H1 (cell line): ENCODE data around the gene CYBA. TPM values are rescaled to one million over a fixed set of nuclear protein-coding genes. Genes with fewer than 3 reads are reported as not detected.

Experiments
- CTCF ChIA-PET: fragments of 300-600 bp; sonication (Branson Sonifier 250); formaldehyde crosslinking; loops from one replicate; lab custom pipeline; 2021; ENCODE audit not compliant: partially characterized antibody; lab: Charles Lee
- POLR2A ChIA-PET: fragments of 300-600 bp; sonication (Branson Sonifier 250); formaldehyde crosslinking; loops from one replicate; lab custom pipeline; 2021; ENCODE audit warnings: inconsistent platforms; ENCODE audit not compliant: partially characterized antibody; lab: Charles Lee
- DNase-seq, 2 experiments: peaks; one replicate each; pipeline versions ENCODE4 v3.0.0 to v3.0.0-alpha.2; 2010 to 2022; ENCODE audit warnings: low spot score in 2 of 2, low read depth in 1 of 2, mixed read lengths in 1 of 2
- FAIRE-seq: peaks from 2 replicates; lab custom pipeline; 2011; peaks lifted over from hg19 to GRCh38; lab: Jason Lieb, UNC
- H2AFZ ChIP-seq: 2 replicates; pipeline ENCODE4 v1.8.1; 2012; ENCODE audit warnings: low read length, inconsistent platforms
- H2AK5ac ChIP-seq: 2 replicates; pipeline ENCODE4 v1.6.1; 2013; ENCODE audit warnings: low read depth, low read length
- H2BK120ac ChIP-seq: replicated peaks from 2 replicates; pipeline ENCODE3; 2013; ENCODE audit warnings: low read depth, low read length, inconsistent platforms
- H2BK12ac ChIP-seq: 2 replicates; pipeline ENCODE4 v1.6.1; 2013; ENCODE audit warnings: low read depth, low read length
- H2BK15ac ChIP-seq: 2 replicates; pipeline ENCODE4 v1.6.1; 2013; ENCODE audit warnings: low read length
- H2BK20ac ChIP-seq: 2 replicates; pipeline ENCODE4 v1.6.1; 2013; ENCODE audit warnings: low read length
- H2BK5ac ChIP-seq: 2 replicates; pipeline ENCODE4 v1.6.1; 2013; ENCODE audit warnings: low read depth, low read length
- H3K14ac ChIP-seq: 2 replicates; pipeline ENCODE4 v1.6.1; 2013; ENCODE audit warnings: inconsistent platforms; ENCODE audit not compliant: insufficient read length
- H3K18ac ChIP-seq: 2 replicates; pipeline ENCODE4 v1.6.1; 2013; ENCODE audit warnings: low read length; ENCODE audit errors: extremely low read depth
- H3K23ac ChIP-seq: 2 replicates; pipeline ENCODE4 v1.6.1; 2013; ENCODE audit warnings: inconsistent platforms; ENCODE audit not compliant: insufficient read length
- H3K23me2 ChIP-seq: 2 replicates; pipeline ENCODE4 v1.6.1; 2013; ENCODE audit warnings: low read depth, low read length
- H3K27ac ChIP-seq: 2 replicates; pipeline ENCODE4 v1.6.1; 2011; ENCODE audit warnings: low read depth, low read length, inconsistent platforms
- H3K27me3 ChIP-seq, 4 experiments: replicated peaks in 1 of 4; 1 replicate in 1 of 4; 2 replicates in 3 of 4; pipeline versions ENCODE4 v1.6.1 to v1.8.1; 2011 to 2013; ENCODE audit warnings: low read length in 3 of 4, mild to moderate bottlenecking in 3 of 4, inconsistent platforms in 2 of 4, mixed read lengths in 2 of 4, moderate library complexity in 1 of 4; ENCODE audit not compliant: control insufficient read depth in 3 of 4, insufficient read depth in 3 of 4; ENCODE audit errors: extremely low read depth in 1 of 4
- H3K36me3 ChIP-seq, 4 experiments: 2 replicates each; pipeline versions ENCODE4 v1.6.1 to v1.8.1; 2011 to 2013; ENCODE audit warnings: mild to moderate bottlenecking in 4 of 4, low read length in 3 of 4, moderate library complexity in 2 of 4, control low read depth in 1 of 4, inconsistent platforms in 1 of 4; ENCODE audit not compliant: insufficient read depth in 4 of 4, control insufficient read depth in 2 of 4
- H3K4ac ChIP-seq: replicated peaks from 2 replicates; pipeline ENCODE3; 2013; ENCODE audit warnings: low read length, low read depth, mixed read lengths, inconsistent platforms; ENCODE audit not compliant: insufficient read length
- H3K4me1 ChIP-seq, 4 experiments: replicated peaks in 1 of 4; 1 replicate in 1 of 4; 2 replicates in 3 of 4; pipeline versions ENCODE4 v1.6.1 to v1.8.1; 2011 to 2013; ENCODE audit warnings: low read length in 3 of 4, inconsistent platforms in 2 of 4, mixed read lengths in 1 of 4; ENCODE audit not compliant: insufficient read depth in 4 of 4, control insufficient read depth in 3 of 4
- H3K4me2 ChIP-seq, 2 experiments: 2 replicates each; pipeline versions ENCODE4 v1.6.1 to v1.8.1; 2011 to 2013; ENCODE audit warnings: low read depth in 2 of 2, low read length in 2 of 2, control low read depth in 1 of 2, inconsistent platforms in 1 of 2, mild to moderate bottlenecking in 1 of 2; ENCODE audit not compliant: insufficient read depth in 1 of 2
- H3K4me3 ChIP-seq, 4 experiments: fragments of 200-600, 300-600 bp in 1 of 4; sonication (generic), shearing (Covaris generic), sonication (Bioruptor Twin) in 1 of 4; 2 replicates each; pipeline versions ENCODE4 v1.5.1 to v1.8.1; 2011 to 2016; ENCODE audit warnings: low read length in 4 of 4, low read depth in 3 of 4, control low read depth in 2 of 4, inconsistent platforms in 2 of 4, mild to moderate bottlenecking in 2 of 4, mixed read lengths in 1 of 4, moderate library complexity in 1 of 4; ENCODE audit not compliant: insufficient read depth in 2 of 4; ENCODE audit errors: extremely low read depth in 1 of 4
- H3K56ac ChIP-seq: replicated peaks from 2 replicates; pipeline ENCODE3; 2013; ENCODE audit warnings: low read depth, mild to moderate bottlenecking, mixed read lengths, low read length, inconsistent platforms; ENCODE audit not compliant: insufficient read length
- H3K79me1 ChIP-seq: 2 replicates; pipeline ENCODE4 v1.6.1; 2013; ENCODE audit warnings: low read depth, low read length, control low read depth
- H3K79me2 ChIP-seq, 2 experiments: 2 replicates each; pipeline versions ENCODE4 v1.6.1 to v1.8.1; 2012 to 2013; ENCODE audit warnings: low read length in 2 of 2, mild to moderate bottlenecking in 2 of 2, inconsistent platforms in 1 of 2; ENCODE audit not compliant: insufficient read depth in 2 of 2, control insufficient read depth in 1 of 2
- H3K9ac ChIP-seq, 4 experiments: replicated peaks in 1 of 4; 1 replicate in 1 of 4; 2 replicates in 3 of 4; pipeline versions ENCODE4 v1.6.1 to v1.8.1; 2011 to 2013; ENCODE audit warnings: low read depth in 3 of 4, low read length in 3 of 4, control low read depth in 2 of 4, mild to moderate bottlenecking in 2 of 4, moderate library complexity in 2 of 4, inconsistent platforms in 1 of 4; ENCODE audit errors: extremely low read depth in 1 of 4
- H3K9me3 ChIP-seq, 2 experiments: 2 replicates each; pipeline versions ENCODE4 v1.6.1 to v1.8.1; 2012 to 2013; ENCODE audit warnings: mild to moderate bottlenecking in 2 of 2, moderate library complexity in 2 of 2, control low read depth in 1 of 2, inconsistent platforms in 1 of 2, low read depth in 1 of 2, low read length in 1 of 2, mixed read lengths in 1 of 2; ENCODE audit not compliant: insufficient read depth in 2 of 2
- H4K20me1 ChIP-seq, 2 experiments: replicated peaks in 1 of 2; 2 replicates each; pipeline versions ENCODE3 to v1.8.1; 2011 to 2013; ENCODE audit warnings: inconsistent platforms in 2 of 2, low read length in 2 of 2, mild to moderate bottlenecking in 1 of 2; ENCODE audit not compliant: insufficient read depth in 2 of 2, control insufficient read depth in 1 of 2
- H4K5ac ChIP-seq: 2 replicates; pipeline ENCODE4 v1.6.1; 2013; ENCODE audit warnings: low read length, low read depth, mixed read lengths, inconsistent platforms; ENCODE audit not compliant: insufficient read length
- H4K8ac ChIP-seq: 2 replicates; pipeline ENCODE4 v1.8.0; 2013; ENCODE audit warnings: mild to moderate bottlenecking, moderate library complexity, low read length, inconsistent platforms; ENCODE audit not compliant: insufficient read depth; ENCODE audit errors: extremely low read depth
- H4K91ac ChIP-seq: replicated peaks from 2 replicates; pipeline ENCODE3; 2013; ENCODE audit warnings: low read length, mixed read lengths, inconsistent platforms; ENCODE audit not compliant: insufficient read length
- GTF2F1 ChIP-seq: IDR thresholded peaks from 2 replicates; pipeline ENCODE4 v1.6.1; 2012; ENCODE audit warnings: low read depth, low read length, improper control_type of control experiment, borderline replicate concordance
- JUND ChIP-seq: IDR thresholded peaks from 2 replicates; pipeline ENCODE4 v1.6.1; 2011; ENCODE audit warnings: mild to moderate bottlenecking, improper control_type of control experiment, low read length
- SAP30 ChIP-seq: fragments of 300-600 bp; sonication (generic); IDR thresholded peaks from 2 replicates; pipeline ENCODE4 v1.7.1; 2012; ENCODE audit warnings: low read length, moderate library complexity, mild to moderate bottlenecking, inconsistent platforms; ENCODE audit not compliant: insufficient read depth, insufficient replicate concordance
- SUZ12 ChIP-seq: fragments of 200-600 bp; sonication (generic); IDR thresholded peaks from 2 replicates; pipeline ENCODE4 v1.6.1; 2012; ENCODE audit warnings: mild to moderate bottlenecking, inconsistent platforms, low read length, moderate library complexity, mixed read lengths
- WGBS, 2 experiments: shearing (Covaris generic) in 1 of 2; methylation state at CpG; one replicate each; pipeline versions ENCODE4 v1.1.6 to v1.1.7; 2013 to 2015; ENCODE audit warnings: low lambda C conversion rate in 2 of 2, mixed read lengths in 2 of 2, inconsistent platforms in 1 of 2, low coverage in 1 of 2, missing lambda C conversion rate in 1 of 2; ENCODE audit not compliant: insufficient replicate concordance in 2 of 2, insufficient coverage in 1 of 2, insufficient read length in 1 of 2; ENCODE audit errors: extremely low coverage in 1 of 2, missing lambda C conversion rate in 1 of 2; 5-methylcytosine and 5-hydroxymethylcytosine counted together
- polyA plus RNA-seq, 7 experiments: library from polyadenylated mRNA; depleted of rRNA in 3 of 7; stranded (reverse) in 5 of 7; unstranded in 2 of 7; fragments of >200 nt in 5 of 7; fragments of 200-250 nt in 2 of 7; gene quantifications; 1 replicate in 5 of 7; 2 replicates in 1 of 7; 4 replicates in 1 of 7; pipeline versions ENCODE4 v1.2.1 to v1.2.3, GENCODE V29; 2011 to 2013; ENCODE audit warnings: missing spikeins in 2 of 7, mixed read lengths in 2 of 7
- total RNA-seq: library from RNA; stranded (reverse); fragmentation: NEBNext Ultra II Directional; extraction: Animal tissue kit (Norgen Biotek cat#: 25700); gene quantifications from 2 replicates; pipeline ENCODE4 v1.2.1, GENCODE V29; 2021
- TF ChIP-seq, protein P1 (sequence below): IDR thresholded peaks from 2 replicates; pipeline ENCODE4 v1.6.1; 2012; ENCODE audit warnings: low read length, inconsistent platforms

CYBA gene
- total and polyA plus RNA-seq, 2 of the 8 experiments (the other 6 are each of a cell fraction or from before 2014, with no cell fraction given): 136 to 254 TPM

- H3K9ac ChIP-seq: no peak overlapping the region
- H4K91ac ChIP-seq: no peak overlapping the region
- no peak overlapping the region for H3K27ac ChIP-seq
- H3K9me3 ChIP-seq: no peaks in the 10 kb centered on the region
- H3K4me2 ChIP-seq: no peak overlapping the region
- no peaks in the 10 kb centered on the region for H3K23me2 ChIP-seq
- no peak overlapping the region for H4K8ac ChIP-seq
- 0 out of 2 replicates have a peak, but pooled peaks cover 2% of the 10 kb centered on the region for H3K79me1 ChIP-seq
- no peak for FAIRE-seq
- CTCF ChIA-PET: interaction anchor here (1.6 to 6.5 kb wide), 4 partner anchors 11 to 47 kb away, joined by 3 to 37 read pairs (median 5); no protein-coding TSS in a partner anchor
- no peak overlapping the region for H2BK5ac ChIP-seq
- no peak overlapping the region for H2BK15ac ChIP-seq
- H4K5ac ChIP-seq: no peak overlapping the region
- no peak overlapping the region for H3K4ac ChIP-seq
- peaks cover 0 to 2% of the 10 kb centered on the region in 2 experiments for H4K20me1 ChIP-seq
- H2AFZ ChIP-seq: no peak overlapping the region
- no peak for TF ChIP-seq SUZ12
- TF ChIP-seq, protein P1, sequence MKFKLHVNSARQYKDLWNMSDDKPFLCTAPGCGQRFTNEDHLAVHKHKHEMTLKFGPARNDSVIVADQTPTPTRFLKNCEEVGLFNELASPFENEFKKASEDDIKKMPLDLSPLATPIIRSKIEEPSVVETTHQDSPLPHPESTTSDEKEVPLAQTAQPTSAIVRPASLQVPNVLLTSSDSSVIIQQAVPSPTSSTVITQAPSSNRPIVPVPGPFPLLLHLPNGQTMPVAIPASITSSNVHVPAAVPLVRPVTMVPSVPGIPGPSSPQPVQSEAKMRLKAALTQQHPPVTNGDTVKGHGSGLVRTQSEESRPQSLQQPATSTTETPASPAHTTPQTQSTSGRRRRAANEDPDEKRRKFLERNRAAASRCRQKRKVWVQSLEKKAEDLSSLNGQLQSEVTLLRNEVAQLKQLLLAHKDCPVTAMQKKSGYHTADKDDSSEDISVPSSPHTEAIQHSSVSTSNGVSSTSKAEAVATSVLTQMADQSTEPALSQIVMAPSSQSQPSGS: no peak
- no peak for TF ChIP-seq GTF2F1
- TF ChIP-seq JUND: no peak
- TF ChIP-seq SAP30: no peak
- TF ChIP-seq, all 59 proteins: peak for 0
- Histone ChIP-seq H3K18ac (no peak overlapping the region), H3K27me3 (no peaks in the 10 kb centered on the region), H3K79me2 (no peaks in the 10 kb centered on the region; a peak in 1 of 4 replicates), H2BK20ac (no peak overlapping the region), H3K56ac (no peak overlapping the region), H2BK120ac (no peak overlapping the region), H3K23ac (no peak overlapping the region), H3K14ac (no peak overlapping the region), H2BK12ac (no peak overlapping the region), H3K4me1 (no peaks in the 10 kb centered on the region), H3K36me3 (peaks cover 0 to 15% (median 4%) of the 10 kb centered on the region in 4 experiments; a peak in 4 of 8 replicates), H2AK5ac (no peak overlapping the region), H3K4me3 (no peak overlapping the region)
- WGBS, 2 experiments: 93% methylated on average over 14 of the region's 14 CpGs; no CpG with 5 or more reads in 1 of the 2 experiments
- no peak for DNase-seq
- POLR2A ChIA-PET: interaction anchor here (1.2 kb wide), 1 partner anchor 23 kb away, joined by 3 read pairs; no protein-coding TSS in a partner anchor
These were observed 45.6 kb upstream of the CYBA start for GRCh38 chr16:88696441-88696840.
